Measurements from ENCODE around the gene OPN3.
A peak's percentile ranks its signal among the peaks of the same experiment; 100 is the strongest.

OPN3 gene

GRCh38 chr1:241615043-241615974 is 24.9 kb downstream of the OPN3 start:
- DNase-seq: no peak

GRCh38 chr1:241614572-241614971 is 25.6 kb downstream of the OPN3 start:
- no peak for DNase-seq

- DNase-seq: no peak
These were observed 26.0 kb downstream of the OPN3 start for GRCh38 chr1:241614144-241614543.

- no peak for DNase-seq
These were observed 27.4 kb downstream of the OPN3 start for GRCh38 chr1:241612533-241613477.

- no peak for DNase-seq
These were observed 28.4 kb downstream of the OPN3 start for GRCh38 chr1:241611736-241612135.

- peak; percentile 67 for DNase-seq
These were observed 29.1 kb downstream of the OPN3 start for GRCh38 chr1:241611063-241611462.

GRCh38 chr1:241610056-241610815 is 29.9 kb downstream of the OPN3 start:
- peak; percentile 51 for DNase-seq

- no peak for DNase-seq
These were observed 31.7 kb downstream of the OPN3 start for GRCh38 chr1:241608379-241609033.

GRCh38 chr1:241607497-241607896 is 32.7 kb downstream of the OPN3 start:
- DNase-seq: no peak

- no peak for DNase-seq
These were observed 33.6 kb downstream of the OPN3 start for GRCh38 chr1:241606544-241606943.

- no peak for DNase-seq
These were observed 34.9 kb downstream of the OPN3 start for GRCh38 chr1:241605146-241605805.

GRCh38 chr1:241603731-241604245 is 36.4 kb downstream of the OPN3 start:
- DNase-seq: no peak

GRCh38 chr1:241600496-241600901 is 39.7 kb downstream of the OPN3 start:
- DNase-seq: no peak

GRCh38 chr1:241598249-241598648 is 41.9 kb downstream of the OPN3 start:
- DNase-seq: peak; percentile 21

- DNase-seq: no peak
These were observed 43.5 kb downstream of the OPN3 start for GRCh38 chr1:241596633-241597032.

GRCh38 chr1:241593186-241593585 is 47.0 kb downstream of the OPN3 start:
- DNase-seq: no peak

GRCh38 chr1:241592273-241592958 is 47.8 kb downstream of the OPN3 start:
- DNase-seq: no peak

GRCh38 chr1:241591736-241592135 is 48.4 kb downstream of the OPN3 start:
- DNase-seq: no peak

GRCh38 chr1:241591317-241591716 is 48.9 kb downstream of the OPN3 start:
- DNase-seq: no peak

GRCh38 chr1:241590719-241591118 is 49.5 kb downstream of the OPN3 start:
- no peak for DNase-seq

GRCh38 chr1:241589521-241589920 is 50.6 kb downstream of the OPN3 start:
- DNase-seq: no peak

Data from NCI-H1694 treated with DMSO at 0.1 percent for 48 hours (cell line).